ENCODE measurements around the gene PDE8A.

DNA sequence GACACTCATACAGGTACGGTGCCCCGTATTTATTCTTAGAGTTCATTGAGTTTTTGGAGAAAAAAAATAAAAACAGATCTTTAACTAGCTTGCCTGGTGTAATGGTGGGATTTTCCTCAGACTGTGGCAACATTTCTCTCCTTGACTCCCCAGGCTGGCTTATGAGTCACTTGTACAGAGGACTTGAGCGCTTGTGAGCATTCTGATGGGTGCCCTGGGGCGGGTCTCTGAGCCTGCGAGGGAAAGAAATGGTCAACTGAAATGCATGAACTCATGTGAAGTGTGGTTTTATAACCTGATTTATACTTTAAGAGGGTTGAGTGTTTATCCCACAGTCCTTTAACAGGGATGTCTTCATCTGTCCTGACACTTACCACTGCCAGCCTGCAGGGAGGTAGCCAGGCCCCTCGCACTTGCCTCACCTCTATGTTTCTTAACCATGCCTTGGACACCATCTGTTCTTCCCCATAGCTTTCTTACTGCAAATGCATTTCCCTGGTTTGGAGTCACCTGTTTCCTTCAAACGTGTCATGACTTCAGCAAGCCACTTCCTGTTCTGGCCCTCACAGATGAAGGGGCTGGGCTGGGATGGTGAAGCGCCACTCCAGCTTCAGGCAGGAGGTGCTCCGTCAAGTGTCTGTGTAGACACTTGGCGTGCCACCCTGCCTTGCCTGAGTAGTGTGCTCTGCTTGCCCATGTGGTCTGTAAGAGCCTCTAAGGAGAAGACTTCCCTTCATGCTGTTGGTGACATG is 118.7 kb downstream of the PDE8A start:
- TF ChIP-seq ZNF274 (IDR thresholded peaks at IDR 0.05; ENCODE audit: low read length) (no peak), ZNF274 (tag by site-specific recombination; IDR thresholded peaks at IDR 0.05; ENCODE audit: borderline replicate concordance) (no peak), ZNF600 (tag by site-specific recombination; IDR thresholded peaks at IDR 0.05) (no peak), ZNF621 (tag by site-specific recombination; IDR thresholded peaks at IDR 0.05) (no peak)
- TF ChIP-seq, protein P1, sequence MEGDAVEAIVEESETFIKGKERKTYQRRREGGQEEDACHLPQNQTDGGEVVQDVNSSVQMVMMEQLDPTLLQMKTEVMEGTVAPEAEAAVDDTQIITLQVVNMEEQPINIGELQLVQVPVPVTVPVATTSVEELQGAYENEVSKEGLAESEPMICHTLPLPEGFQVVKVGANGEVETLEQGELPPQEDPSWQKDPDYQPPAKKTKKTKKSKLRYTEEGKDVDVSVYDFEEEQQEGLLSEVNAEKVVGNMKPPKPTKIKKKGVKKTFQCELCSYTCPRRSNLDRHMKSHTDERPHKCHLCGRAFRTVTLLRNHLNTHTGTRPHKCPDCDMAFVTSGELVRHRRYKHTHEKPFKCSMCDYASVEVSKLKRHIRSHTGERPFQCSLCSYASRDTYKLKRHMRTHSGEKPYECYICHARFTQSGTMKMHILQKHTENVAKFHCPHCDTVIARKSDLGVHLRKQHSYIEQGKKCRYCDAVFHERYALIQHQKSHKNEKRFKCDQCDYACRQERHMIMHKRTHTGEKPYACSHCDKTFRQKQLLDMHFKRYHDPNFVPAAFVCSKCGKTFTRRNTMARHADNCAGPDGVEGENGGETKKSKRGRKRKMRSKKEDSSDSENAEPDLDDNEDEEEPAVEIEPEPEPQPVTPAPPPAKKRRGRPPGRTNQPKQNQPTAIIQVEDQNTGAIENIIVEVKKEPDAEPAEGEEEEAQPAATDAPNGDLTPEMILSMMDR (tag by site-specific recombination; IDR thresholded peaks at IDR 0.05): no peak
- TF ChIP-seq, protein P2, sequence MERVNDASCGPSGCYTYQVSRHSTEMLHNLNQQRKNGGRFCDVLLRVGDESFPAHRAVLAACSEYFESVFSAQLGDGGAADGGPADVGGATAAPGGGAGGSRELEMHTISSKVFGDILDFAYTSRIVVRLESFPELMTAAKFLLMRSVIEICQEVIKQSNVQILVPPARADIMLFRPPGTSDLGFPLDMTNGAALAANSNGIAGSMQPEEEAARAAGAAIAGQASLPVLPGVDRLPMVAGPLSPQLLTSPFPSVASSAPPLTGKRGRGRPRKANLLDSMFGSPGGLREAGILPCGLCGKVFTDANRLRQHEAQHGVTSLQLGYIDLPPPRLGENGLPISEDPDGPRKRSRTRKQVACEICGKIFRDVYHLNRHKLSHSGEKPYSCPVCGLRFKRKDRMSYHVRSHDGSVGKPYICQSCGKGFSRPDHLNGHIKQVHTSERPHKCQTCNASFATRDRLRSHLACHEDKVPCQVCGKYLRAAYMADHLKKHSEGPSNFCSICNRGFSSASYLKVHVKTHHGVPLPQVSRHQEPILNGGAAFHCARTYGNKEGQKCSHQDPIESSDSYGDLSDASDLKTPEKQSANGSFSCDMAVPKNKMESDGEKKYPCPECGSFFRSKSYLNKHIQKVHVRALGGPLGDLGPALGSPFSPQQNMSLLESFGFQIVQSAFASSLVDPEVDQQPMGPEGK (tag by site-specific recombination; IDR thresholded peaks at IDR 0.05): no peak
